Measurements from ENCODE around the gene CDC42EP5.
A peak's percentile ranks its signal among the peaks of the same experiment; 100 is the strongest.

CDC42EP5 gene

GRCh38 chr19:54454781-54455675, 18.1 kb downstream of the CDC42EP5 start:
- H3K4me1 ChIP-seq (ENCODE audit: low read depth, poor library complexity, severe bottlenecking): peaks cover 21% of the 10 kb centered on the region
- H3K27me3 ChIP-seq (ENCODE audit: insufficient read depth, low read depth): no peaks in the 10 kb centered on the region
- H3K36me3 ChIP-seq (ENCODE audit: insufficient read depth): peaks cover 31% of the 10 kb centered on the region; the same call in 1 of the 2 replicates
- H3K4me3 ChIP-seq (IDR thresholded peaks at IDR 0.05; ENCODE audit: insufficient read depth, low read depth, low read length): no peak overlapping the region
- H3K27ac ChIP-seq: no peak overlapping the region
- peaks cover 63% of the 10 kb centered on the region for H3K79me2 ChIP-seq (ENCODE audit: insufficient read depth, low read depth)
- no peak overlapping the region for H2AFZ ChIP-seq (ENCODE audit: low read depth)
- peaks cover 17% of the 10 kb centered on the region; the same call in 1 of the 2 replicates for H4K20me1 ChIP-seq (ENCODE audit: insufficient read depth)
- TF ChIP-seq, protein P1, sequence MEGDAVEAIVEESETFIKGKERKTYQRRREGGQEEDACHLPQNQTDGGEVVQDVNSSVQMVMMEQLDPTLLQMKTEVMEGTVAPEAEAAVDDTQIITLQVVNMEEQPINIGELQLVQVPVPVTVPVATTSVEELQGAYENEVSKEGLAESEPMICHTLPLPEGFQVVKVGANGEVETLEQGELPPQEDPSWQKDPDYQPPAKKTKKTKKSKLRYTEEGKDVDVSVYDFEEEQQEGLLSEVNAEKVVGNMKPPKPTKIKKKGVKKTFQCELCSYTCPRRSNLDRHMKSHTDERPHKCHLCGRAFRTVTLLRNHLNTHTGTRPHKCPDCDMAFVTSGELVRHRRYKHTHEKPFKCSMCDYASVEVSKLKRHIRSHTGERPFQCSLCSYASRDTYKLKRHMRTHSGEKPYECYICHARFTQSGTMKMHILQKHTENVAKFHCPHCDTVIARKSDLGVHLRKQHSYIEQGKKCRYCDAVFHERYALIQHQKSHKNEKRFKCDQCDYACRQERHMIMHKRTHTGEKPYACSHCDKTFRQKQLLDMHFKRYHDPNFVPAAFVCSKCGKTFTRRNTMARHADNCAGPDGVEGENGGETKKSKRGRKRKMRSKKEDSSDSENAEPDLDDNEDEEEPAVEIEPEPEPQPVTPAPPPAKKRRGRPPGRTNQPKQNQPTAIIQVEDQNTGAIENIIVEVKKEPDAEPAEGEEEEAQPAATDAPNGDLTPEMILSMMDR (conservative IDR thresholded peaks at IDR 0.05; ENCODE audit: low read depth, low read length): no peak
- no peak overlapping the region for H3K9ac ChIP-seq
- no peak overlapping the region for H3K4me2 ChIP-seq

DNA sequence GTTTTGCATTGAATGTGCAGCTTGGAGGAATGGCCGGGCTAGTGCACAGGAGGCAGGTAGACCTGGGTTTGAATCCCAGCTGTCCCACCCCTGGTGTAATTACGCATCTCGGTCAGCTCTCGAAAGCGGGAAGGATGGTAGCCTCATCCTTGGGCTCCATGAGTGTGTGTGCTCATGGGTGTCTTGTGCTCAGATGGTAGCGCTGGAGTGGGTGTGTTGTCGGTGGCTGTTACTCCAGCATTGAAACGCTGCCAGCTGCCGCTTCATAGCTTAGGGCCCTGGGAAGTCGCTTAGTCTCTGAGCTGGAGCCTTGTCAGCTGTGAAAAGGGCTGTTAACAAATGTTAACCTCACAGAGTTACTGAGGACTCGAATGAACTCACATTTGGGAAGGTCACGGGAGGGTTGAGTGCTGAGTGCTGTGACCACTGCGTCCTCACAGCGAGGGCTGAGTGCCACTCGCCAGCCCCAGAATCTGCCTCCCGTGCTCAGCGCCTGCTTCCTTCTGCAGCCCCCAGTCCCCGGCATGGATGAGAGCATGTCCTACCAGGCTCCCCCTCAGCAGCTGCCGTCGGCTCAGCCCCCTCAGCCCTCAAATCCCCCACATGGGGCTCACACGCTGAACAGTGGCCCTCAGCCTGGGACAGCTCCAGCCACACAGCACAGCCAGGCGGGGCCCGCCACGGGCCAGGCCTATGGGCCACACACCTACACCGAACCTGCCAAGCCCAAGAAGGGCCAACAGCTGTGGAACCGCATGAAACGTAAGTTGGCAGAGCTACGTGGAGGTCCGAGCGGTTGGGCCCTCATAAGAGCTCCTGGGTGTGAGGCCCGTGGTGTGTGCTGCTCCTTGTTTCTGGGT, 18.9 kb downstream of the CDC42EP5 start:
- Histone ChIP-seq H2AFZ (ENCODE audit: low read depth) (no peak overlapping the region), H3K4me3 (IDR thresholded peaks at IDR 0.05; ENCODE audit: insufficient read depth, low read depth, low read length) (no peak overlapping the region), H3K27me3 (ENCODE audit: insufficient read depth, low read depth) (no peaks in the 10 kb centered on the region), H3K27ac (no peak overlapping the region), H3K9ac (no peak overlapping the region), H4K20me1 (ENCODE audit: insufficient read depth) (peaks cover 17% of the 10 kb centered on the region; the same call in 1 of the 2 replicates), H3K79me2 (ENCODE audit: insufficient read depth, low read depth) (peaks cover 66% of the 10 kb centered on the region), H3K36me3 (ENCODE audit: insufficient read depth) (peaks cover 31% of the 10 kb centered on the region; the same call in 1 of the 2 replicates), H3K4me1 (ENCODE audit: low read depth, poor library complexity, severe bottlenecking) (peaks cover 22% of the 10 kb centered on the region), H3K4me2 (no peak overlapping the region)
- TF ChIP-seq, protein P1 (conservative IDR thresholded peaks at IDR 0.05; ENCODE audit: low read depth, low read length): no peak

DNA sequence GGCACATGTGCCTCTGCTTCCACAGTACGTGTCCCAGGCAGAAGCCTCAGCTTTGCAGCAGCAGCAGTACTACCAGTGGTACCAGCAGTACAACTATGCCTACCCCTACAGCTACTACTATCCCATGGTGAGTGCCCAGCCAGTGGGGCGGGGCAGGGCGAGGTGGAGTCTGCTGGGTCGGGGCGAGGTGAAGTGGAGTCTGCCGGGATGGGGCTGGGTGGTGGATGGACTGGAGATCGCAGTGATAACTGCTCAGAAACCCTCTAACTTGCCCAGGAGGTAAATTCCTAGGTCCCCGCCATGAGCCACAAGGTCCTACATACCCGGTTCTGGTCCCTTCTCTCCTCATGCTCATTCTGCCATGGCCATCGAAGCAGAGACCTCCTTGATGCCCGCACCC, 20.5 kb downstream of the CDC42EP5 start:
- no peak overlapping the region for H3K4me2 ChIP-seq
- H3K9ac ChIP-seq: no peak overlapping the region
- H3K79me2 ChIP-seq (ENCODE audit: insufficient read depth, low read depth): peaks cover 68% of the 10 kb centered on the region
- no peaks in the 10 kb centered on the region for H3K27me3 ChIP-seq (ENCODE audit: insufficient read depth, low read depth)
- H3K4me1 ChIP-seq (ENCODE audit: low read depth, poor library complexity, severe bottlenecking): peaks cover 23% of the 10 kb centered on the region
- no peak overlapping the region for H3K27ac ChIP-seq
- peaks cover 17% of the 10 kb centered on the region; the same call in 1 of the 2 replicates for H4K20me1 ChIP-seq (ENCODE audit: insufficient read depth)
- TF ChIP-seq, protein P1 (conservative IDR thresholded peaks at IDR 0.05; ENCODE audit: low read depth, low read length): no peak
- no peak overlapping the region for H2AFZ ChIP-seq (ENCODE audit: low read depth)
- peaks cover 24% of the 10 kb centered on the region; the same call in 1 of the 2 replicates for H3K36me3 ChIP-seq (ENCODE audit: insufficient read depth)
- H3K4me3 ChIP-seq (IDR thresholded peaks at IDR 0.05; ENCODE audit: insufficient read depth, low read depth, low read length): no peak overlapping the region

GRCh38 chr19:54451997-54452396, 21.1 kb downstream of the CDC42EP5 start:
- H4K20me1 ChIP-seq (ENCODE audit: insufficient read depth): peaks cover 17% of the 10 kb centered on the region; the same call in 1 of the 2 replicates
- no peaks in the 10 kb centered on the region for H3K27me3 ChIP-seq (ENCODE audit: insufficient read depth, low read depth)
- H3K9ac ChIP-seq: no peak overlapping the region
- H3K4me3 ChIP-seq (IDR thresholded peaks at IDR 0.05; ENCODE audit: insufficient read depth, low read depth, low read length): no peak overlapping the region
- H3K27ac ChIP-seq: peak overlapping the region; percentile 9; the same call in 1 of the 2 replicates
- TF ChIP-seq, protein P1 (conservative IDR thresholded peaks at IDR 0.05; ENCODE audit: low read depth, low read length): no peak
- peaks cover 22% of the 10 kb centered on the region; the same call in 1 of the 2 replicates for H3K36me3 ChIP-seq (ENCODE audit: insufficient read depth)
- no peak overlapping the region for H2AFZ ChIP-seq (ENCODE audit: low read depth)
- peaks cover 71% of the 10 kb centered on the region for H3K79me2 ChIP-seq (ENCODE audit: insufficient read depth, low read depth)
- H3K4me1 ChIP-seq (ENCODE audit: low read depth, poor library complexity, severe bottlenecking): peaks cover 29% of the 10 kb centered on the region
- H3K4me2 ChIP-seq: peak overlapping the region; percentile 93; the same call in 1 of the 2 replicates
